ENCODE measurements around the gene LILRA6. TPM values are rescaled to one million over a fixed set of nuclear protein-coding genes. Genes with fewer than 3 reads are reported as not detected.
"Not testable (repeated sequence)": the region's sequence is repeated elsewhere in the genome, so short reads cannot be mapped to it uniquely, and the experiment has no call there.

The LILRA6 gene
- total and polyA plus RNA-seq, 3 donors from 2014 or later: 0.37 to 2.7 (median 1.5) TPM

GRCh38 chr19:54245936-54246335 is 3.3 kb upstream of the LILRA6 start:
- 52 to 68% methylated on average over 3 of the region's 3 CpGs for WGBS, 2 donors
- no peak overlapping the region for H3K27ac ChIP-seq
- H3K4me3 ChIP-seq: no peak overlapping the region
- H3K9me3 ChIP-seq: no peaks in the 10 kb centered on the region
- no peak for DNase-seq
- intact Hi-C loops (cut with DNase I; ENCODE audit: low total_unique reads): no loop called here
- no peaks in the 10 kb centered on the region for H3K27me3 ChIP-seq
- TF ChIP-seq POLR2A (IDR thresholded peaks at IDR 0.05): no peak
- TF ChIP-seq, protein P1, sequence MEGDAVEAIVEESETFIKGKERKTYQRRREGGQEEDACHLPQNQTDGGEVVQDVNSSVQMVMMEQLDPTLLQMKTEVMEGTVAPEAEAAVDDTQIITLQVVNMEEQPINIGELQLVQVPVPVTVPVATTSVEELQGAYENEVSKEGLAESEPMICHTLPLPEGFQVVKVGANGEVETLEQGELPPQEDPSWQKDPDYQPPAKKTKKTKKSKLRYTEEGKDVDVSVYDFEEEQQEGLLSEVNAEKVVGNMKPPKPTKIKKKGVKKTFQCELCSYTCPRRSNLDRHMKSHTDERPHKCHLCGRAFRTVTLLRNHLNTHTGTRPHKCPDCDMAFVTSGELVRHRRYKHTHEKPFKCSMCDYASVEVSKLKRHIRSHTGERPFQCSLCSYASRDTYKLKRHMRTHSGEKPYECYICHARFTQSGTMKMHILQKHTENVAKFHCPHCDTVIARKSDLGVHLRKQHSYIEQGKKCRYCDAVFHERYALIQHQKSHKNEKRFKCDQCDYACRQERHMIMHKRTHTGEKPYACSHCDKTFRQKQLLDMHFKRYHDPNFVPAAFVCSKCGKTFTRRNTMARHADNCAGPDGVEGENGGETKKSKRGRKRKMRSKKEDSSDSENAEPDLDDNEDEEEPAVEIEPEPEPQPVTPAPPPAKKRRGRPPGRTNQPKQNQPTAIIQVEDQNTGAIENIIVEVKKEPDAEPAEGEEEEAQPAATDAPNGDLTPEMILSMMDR (IDR thresholded peaks at IDR 0.05): no peak
- H3K36me3 ChIP-seq (ENCODE audit: low read depth, missing control alignments): no peaks in the 10 kb centered on the region
- no peaks in the 10 kb centered on the region for H3K4me1 ChIP-seq

- H3K4me3 ChIP-seq; H3K4me1 ChIP-seq; H3K27ac ChIP-seq; H3K36me3 ChIP-seq (ENCODE audit: low read depth, missing control alignments); H3K27me3 ChIP-seq; DNase-seq; intact Hi-C loops (cut with DNase I; ENCODE audit: low total_unique reads); H3K9me3 ChIP-seq: not testable (repeated sequence)
- WGBS, 2 donors: no CpG with 5 or more reads among the region's 8 CpGs
These were observed 1.2 kb upstream of the LILRA6 start for GRCh38 chr19:54243809-54244208.

DNA sequence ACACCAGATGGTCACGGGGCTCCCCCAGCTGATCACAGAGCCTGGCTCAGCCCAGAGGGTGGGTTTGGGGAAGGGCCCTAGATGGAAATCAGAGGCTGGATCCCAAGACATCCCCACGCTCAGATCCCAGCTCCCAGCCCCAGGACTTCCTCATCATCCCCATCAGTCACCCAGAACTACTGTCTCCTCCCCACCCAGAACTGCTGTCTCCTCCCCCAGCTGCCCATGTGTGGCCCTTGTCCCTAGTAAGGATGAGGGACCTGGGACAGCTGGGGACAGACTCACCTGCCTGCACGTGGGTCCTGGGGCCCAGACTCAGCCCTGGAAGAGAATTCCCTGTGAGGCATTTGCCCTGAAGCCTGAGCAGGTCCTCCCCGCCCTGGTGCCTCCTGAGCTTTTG is 356 bp downstream of the LILRA6 start:
- intact Hi-C loops (cut with DNase I; ENCODE audit: low total_unique reads); H3K27ac ChIP-seq; H3K9me3 ChIP-seq; DNase-seq; H3K27me3 ChIP-seq; H3K4me3 ChIP-seq; H3K36me3 ChIP-seq (ENCODE audit: low read depth, missing control alignments); H3K4me1 ChIP-seq: not testable (repeated sequence)
- WGBS, 2 donors: no CpG with 5 or more reads among the region's 4 CpGs

GRCh38 chr19:54240372-54241336 is 1.9 kb downstream of the LILRA6 start:
- H3K4me1 ChIP-seq; H3K9me3 ChIP-seq; H3K4me3 ChIP-seq; intact Hi-C loops (cut with DNase I; ENCODE audit: low total_unique reads); H3K27ac ChIP-seq; DNase-seq; H3K27me3 ChIP-seq; H3K36me3 ChIP-seq (ENCODE audit: low read depth, missing control alignments): not testable (repeated sequence)
- 62 to 78% methylated on average over 11 to 14 of the region's 22 CpGs for WGBS, 2 donors

DNA sequence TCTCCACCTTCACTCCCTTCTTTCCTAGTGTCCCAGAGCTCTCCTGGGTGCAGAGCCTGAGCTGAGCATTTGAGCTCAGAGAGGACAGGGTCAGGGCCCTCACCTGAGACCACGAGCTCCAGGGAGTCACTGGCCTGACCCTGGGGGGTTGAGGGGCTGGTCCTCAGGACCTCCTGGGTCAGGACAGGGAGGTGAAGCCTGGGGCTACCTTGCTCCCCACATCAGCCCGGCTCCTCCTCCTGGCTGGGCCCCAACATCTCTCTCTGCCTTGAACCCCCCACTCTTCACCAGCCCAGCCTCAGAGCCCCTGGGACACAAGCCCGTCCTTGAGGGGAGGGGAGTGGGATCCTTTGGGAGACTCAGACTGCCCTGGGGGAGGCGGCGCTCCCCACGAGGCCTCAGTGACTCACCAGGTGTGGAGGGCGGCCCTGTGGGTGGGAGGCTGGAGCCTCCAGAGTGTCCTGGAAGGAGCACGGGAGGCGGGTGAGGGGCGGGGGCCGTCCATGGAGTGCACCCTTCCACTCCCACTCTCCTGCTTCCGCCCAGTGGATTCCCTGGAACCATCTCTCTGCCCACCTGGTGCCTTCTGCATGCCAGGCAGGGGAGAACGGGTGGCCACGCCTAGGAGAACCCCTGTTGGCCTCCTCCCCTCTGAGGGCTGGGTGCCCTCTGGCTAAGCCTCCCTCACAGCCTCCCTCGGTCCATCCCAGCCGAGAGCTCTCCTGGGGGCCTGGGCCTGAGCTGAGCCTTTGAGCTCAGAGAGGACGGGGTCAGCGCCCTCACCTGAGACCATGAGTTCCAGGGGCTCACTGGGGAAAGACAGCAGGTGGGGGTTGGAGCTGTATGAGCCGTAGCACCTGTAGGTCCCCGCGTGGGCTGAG is 2.9 kb downstream of the LILRA6 start:
- H3K36me3 ChIP-seq (ENCODE audit: low read depth, missing control alignments); DNase-seq; H3K27me3 ChIP-seq; H3K27ac ChIP-seq; H3K4me3 ChIP-seq; H3K4me1 ChIP-seq; intact Hi-C loops (cut with DNase I; ENCODE audit: low total_unique reads); H3K9me3 ChIP-seq: not testable (repeated sequence)
- 68 to 82% methylated on average over 6 of the region's 21 CpGs for WGBS, 2 donors

GRCh38 chr19:54233941-54234340 is 8.6 kb downstream of the LILRA6 start:
- H3K27ac ChIP-seq: no peak overlapping the region
- WGBS, 2 donors: 36 to 76% methylated on average over 5 of the region's 5 CpGs
- DNase-seq: no peak
- H3K27me3 ChIP-seq: no peaks in the 10 kb centered on the region
- H3K9me3 ChIP-seq: no peaks in the 10 kb centered on the region
- H3K4me1 ChIP-seq: no peaks in the 10 kb centered on the region
- TF ChIP-seq, protein P1 (IDR thresholded peaks at IDR 0.05): no peak
- no peak for TF ChIP-seq POLR2A (IDR thresholded peaks at IDR 0.05)
- H3K36me3 ChIP-seq (ENCODE audit: low read depth, missing control alignments): no peaks in the 10 kb centered on the region
- H3K4me3 ChIP-seq: no peak overlapping the region
- intact Hi-C loops (cut with DNase I; ENCODE audit: low total_unique reads): no loop called here
